Measurements from ENCODE around the gene GCN1.
"Not testable (repeated sequence)": the region's sequence is repeated elsewhere in the genome, so short reads cannot be mapped to it uniquely, and the experiment has no call there.

The GCN1 gene, protein sequence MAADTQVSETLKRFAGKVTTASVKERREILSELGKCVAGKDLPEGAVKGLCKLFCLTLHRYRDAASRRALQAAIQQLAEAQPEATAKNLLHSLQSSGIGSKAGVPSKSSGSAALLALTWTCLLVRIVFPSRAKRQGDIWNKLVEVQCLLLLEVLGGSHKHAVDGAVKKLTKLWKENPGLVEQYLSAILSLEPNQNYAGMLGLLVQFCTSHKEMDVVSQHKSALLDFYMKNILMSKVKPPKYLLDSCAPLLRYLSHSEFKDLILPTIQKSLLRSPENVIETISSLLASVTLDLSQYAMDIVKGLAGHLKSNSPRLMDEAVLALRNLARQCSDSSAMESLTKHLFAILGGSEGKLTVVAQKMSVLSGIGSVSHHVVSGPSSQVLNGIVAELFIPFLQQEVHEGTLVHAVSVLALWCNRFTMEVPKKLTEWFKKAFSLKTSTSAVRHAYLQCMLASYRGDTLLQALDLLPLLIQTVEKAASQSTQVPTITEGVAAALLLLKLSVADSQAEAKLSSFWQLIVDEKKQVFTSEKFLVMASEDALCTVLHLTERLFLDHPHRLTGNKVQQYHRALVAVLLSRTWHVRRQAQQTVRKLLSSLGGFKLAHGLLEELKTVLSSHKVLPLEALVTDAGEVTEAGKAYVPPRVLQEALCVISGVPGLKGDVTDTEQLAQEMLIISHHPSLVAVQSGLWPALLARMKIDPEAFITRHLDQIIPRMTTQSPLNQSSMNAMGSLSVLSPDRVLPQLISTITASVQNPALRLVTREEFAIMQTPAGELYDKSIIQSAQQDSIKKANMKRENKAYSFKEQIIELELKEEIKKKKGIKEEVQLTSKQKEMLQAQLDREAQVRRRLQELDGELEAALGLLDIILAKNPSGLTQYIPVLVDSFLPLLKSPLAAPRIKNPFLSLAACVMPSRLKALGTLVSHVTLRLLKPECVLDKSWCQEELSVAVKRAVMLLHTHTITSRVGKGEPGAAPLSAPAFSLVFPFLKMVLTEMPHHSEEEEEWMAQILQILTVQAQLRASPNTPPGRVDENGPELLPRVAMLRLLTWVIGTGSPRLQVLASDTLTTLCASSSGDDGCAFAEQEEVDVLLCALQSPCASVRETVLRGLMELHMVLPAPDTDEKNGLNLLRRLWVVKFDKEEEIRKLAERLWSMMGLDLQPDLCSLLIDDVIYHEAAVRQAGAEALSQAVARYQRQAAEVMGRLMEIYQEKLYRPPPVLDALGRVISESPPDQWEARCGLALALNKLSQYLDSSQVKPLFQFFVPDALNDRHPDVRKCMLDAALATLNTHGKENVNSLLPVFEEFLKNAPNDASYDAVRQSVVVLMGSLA (N-terminal part only)
- 242 to 494 (median 362) reads per million in 9 experiments for total RNA-seq

DNA sequence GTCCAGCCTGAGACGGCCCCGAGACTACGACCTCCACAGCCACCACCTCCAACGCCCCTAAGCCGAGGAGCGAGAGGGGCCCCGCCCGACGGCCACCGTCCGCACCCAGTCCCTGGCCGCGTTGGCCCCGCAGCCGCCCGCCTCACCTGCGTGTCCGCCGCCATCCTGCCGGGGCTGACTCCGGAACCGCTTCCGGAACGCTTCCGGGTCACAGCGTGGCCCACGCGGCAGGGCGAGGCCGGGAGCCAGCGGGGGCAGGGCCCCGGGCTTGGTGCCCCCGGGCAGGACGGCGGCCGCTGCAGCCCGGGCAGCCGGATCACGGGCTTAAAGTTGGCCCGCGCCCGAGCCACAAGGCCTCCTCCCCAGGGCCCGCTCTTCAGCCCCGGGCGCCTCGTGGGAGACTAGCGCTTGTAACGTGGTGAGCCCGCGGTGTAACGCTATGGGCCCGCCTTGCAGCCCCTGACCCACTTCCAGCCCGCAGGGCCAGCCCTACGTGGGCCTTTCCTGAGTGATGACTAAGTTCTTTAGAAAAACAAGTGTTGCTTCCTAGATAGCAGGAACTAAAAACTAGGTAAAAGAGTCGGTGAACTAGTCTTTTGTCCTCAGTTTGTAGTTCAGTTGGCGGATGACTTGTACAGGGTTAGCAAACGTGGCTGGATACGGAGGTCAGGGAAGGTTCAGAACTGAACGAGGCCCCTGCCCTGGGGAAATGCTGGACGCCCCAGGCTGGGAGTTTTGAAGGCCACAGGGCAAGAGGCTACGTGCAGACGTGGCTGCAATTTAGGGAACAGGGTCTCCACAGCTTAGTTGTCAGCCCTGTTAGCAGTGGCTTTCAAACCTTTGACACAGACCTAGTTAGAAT is at the start of gene GCN1:
TSS of gene GCN1 (minus strand) at position 182 of the 862 bp plus-strand sequence. CDS start at position 164, 18 bp downstream.
- DNase-seq (peak; percentile 86 to 90 (median 88)), ATAC-seq (replicated peaks) (peak; percentile 88)
- H3K27me3 Mint-ChIP-seq: no peaks in the 10 kb centered on the region
- H3K9me3 Mint-ChIP-seq: no peaks in the 10 kb centered on the region
- peak within 1 kb of the TSS; percentile 95 to 96 for H3K27ac Mint-ChIP-seq
- peaks cover 68% of the 10 kb centered on the region for H3K36me3 Mint-ChIP-seq (ENCODE audit: insufficient read depth)
- H3K4me1 Mint-ChIP-seq (ENCODE audit: low read depth in 2 of 2): peaks cover 25 to 31% of the 10 kb centered on the region in 2 donors
- H3K4me3 Mint-ChIP-seq: peak within 1 kb of the TSS; percentile 85 to 87

DNA sequence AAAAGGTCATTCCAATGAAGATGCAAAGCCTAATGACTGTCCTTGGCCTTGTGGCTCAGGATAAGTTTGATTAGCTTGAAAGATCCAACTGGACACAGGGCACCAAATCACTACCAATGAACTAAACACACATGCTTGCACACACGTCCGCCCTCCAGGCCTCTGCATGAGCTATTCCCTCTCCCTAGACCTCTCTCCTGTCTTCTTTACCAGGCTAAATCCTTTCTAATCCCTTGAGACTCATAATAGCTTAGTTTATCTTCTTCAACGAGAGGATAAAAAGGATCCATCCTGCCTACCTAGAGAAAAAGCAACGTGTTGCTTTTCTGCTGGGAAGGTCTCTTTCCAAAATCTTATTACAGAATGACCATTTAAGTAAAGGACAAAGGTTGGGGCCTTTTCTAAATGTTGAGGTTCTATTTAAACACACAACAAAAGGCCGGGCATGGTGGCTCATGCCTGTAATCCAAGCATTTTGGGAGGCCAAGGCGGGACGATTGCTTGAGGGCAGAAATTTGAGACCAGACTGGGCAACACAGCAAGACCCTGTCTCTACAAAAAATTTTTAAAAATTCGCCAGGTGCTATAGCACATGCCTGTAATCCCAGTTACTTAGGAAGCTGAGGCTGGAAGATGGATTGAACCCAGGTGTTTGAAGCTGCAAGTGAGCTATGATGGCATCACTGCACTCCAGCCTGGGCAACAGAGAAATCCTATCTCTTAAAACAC is 48.6 kb upstream of the GCN1 start:
- DNase-seq: no peak
- Mint-ChIP-seq H3K27ac (peak overlapping the region; percentile 44 to 49), H3K27me3 (no peaks in the 10 kb centered on the region), H3K9me3 (no peaks in the 10 kb centered on the region), H3K4me1 (ENCODE audit: low read depth in 2 of 2) (peaks cover 62 to 66% of the 10 kb centered on the region in 2 donors), H3K4me3 (peak overlapping the region; percentile 17 to 44), H3K36me3 (ENCODE audit: insufficient read depth) (peaks cover 35% of the 10 kb centered on the region)
- no peak for ATAC-seq (replicated peaks)

DNA sequence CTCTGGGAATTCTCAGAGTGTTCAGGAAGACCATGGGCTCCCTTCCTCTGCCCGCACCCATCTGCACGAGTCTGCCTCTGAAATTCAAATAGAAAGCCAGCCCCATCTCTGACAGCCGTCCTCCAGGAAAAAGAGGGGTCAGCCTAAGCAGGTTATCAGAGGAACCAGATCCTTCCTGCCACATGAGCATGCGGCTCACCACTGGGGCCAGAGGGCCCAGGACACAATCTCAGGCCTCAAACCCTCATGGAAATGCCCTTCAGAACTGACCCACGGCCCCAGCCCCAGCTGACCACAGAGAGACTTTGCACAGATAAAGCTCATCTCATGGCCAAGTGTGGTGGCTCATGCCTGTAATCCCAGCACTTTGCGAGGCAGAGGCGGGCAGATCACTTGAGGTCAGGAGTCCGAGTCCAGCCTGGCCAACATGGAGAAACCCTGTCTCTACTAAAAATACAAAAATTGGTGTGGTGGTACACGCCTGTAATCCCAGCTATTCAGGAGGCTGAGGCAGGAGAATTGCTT is 47.8 kb upstream of the GCN1 start:
- Mint-ChIP-seq H3K4me3 (peak overlapping the region in 1 of 2 donors; percentile 50), H3K9me3 (no peaks in the 10 kb centered on the region), H3K36me3 (ENCODE audit: insufficient read depth) (peaks cover 38% of the 10 kb centered on the region), H3K27me3 (no peaks in the 10 kb centered on the region), H3K4me1 (ENCODE audit: low read depth in 2 of 2) (peaks cover 62 to 65% of the 10 kb centered on the region in 2 donors), H3K27ac (peak overlapping the region in 1 of 2 donors; percentile 41)
- no peak for ATAC-seq (replicated peaks)
- no peak for DNase-seq

DNA sequence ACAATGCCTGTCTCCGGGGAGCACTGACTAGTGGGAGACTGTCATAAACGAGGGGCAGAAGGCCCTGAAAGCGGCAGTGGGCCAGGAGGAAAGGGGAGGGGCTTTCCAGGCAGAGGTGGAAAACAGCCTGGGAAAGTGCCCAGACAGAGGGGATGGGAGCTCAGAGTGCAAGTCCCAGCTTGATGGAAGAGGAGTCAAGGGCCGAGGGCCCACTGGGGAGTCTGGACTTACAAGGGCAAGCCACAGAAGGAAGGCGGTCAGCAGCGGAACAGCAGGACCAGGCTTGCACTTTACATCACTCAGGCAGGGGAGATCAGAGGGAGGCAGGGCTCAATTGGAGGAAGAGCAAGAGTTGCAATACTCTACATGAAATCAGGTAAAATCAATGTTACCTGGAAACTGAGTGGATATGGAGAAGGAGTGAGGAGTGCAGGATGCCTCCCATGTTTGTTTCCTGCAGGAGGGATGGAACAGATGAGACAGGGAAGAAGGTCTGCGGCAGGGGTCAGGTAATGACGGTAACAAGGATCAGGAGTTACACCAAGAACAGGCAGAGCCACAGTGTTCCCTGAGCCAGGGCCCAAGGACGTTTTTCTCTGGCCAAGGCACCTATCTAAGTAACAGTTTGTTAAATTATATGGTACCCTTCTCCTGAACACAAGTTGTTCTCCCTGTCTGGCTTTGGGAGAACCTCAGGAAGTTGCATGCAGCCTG is 47.2 kb upstream of the GCN1 start:
- peaks cover 58 to 66% of the 10 kb centered on the region in 2 donors for H3K4me1 Mint-ChIP-seq (ENCODE audit: low read depth in 2 of 2)
- peaks cover 39% of the 10 kb centered on the region for H3K36me3 Mint-ChIP-seq (ENCODE audit: insufficient read depth)
- ATAC-seq (replicated peaks) (no peak), DNase-seq (no peak)
- peak overlapping the region; percentile 4 to 59 for H3K27ac Mint-ChIP-seq
- H3K27me3 Mint-ChIP-seq: no peaks in the 10 kb centered on the region
- H3K9me3 Mint-ChIP-seq: no peaks in the 10 kb centered on the region
- H3K4me3 Mint-ChIP-seq: peak overlapping the region; percentile 41 to 50

DNA sequence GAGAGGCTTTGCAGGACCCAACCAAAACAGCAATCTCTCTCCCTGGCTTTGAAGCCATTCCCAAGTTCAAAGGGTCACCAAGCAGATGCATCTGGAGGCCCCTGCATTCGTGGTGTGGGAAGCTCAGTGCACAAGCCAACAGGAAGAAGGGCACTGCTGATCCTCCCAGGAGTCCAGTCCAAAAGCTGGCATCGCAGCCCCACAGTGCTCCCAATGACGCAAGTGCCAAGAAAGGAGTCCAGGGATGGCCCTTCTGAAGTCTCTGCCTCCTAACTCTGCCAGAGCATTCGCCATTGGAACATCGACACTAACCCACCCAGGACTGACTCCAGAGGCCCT is 45.9 kb upstream of the GCN1 start:
- H3K4me1 Mint-ChIP-seq (ENCODE audit: low read depth in 2 of 2): peaks cover 62 to 75% of the 10 kb centered on the region in 2 donors
- H3K36me3 Mint-ChIP-seq (ENCODE audit: insufficient read depth): peaks cover 35% of the 10 kb centered on the region
- DNase-seq (no peak), ATAC-seq (replicated peaks) (no peak)
- no peaks in the 10 kb centered on the region for H3K9me3 Mint-ChIP-seq
- H3K27ac Mint-ChIP-seq: peak overlapping the region; percentile 59 to 79
- peak overlapping the region; percentile 41 to 44 for H3K4me3 Mint-ChIP-seq
- no peaks in the 10 kb centered on the region for H3K27me3 Mint-ChIP-seq

DNA sequence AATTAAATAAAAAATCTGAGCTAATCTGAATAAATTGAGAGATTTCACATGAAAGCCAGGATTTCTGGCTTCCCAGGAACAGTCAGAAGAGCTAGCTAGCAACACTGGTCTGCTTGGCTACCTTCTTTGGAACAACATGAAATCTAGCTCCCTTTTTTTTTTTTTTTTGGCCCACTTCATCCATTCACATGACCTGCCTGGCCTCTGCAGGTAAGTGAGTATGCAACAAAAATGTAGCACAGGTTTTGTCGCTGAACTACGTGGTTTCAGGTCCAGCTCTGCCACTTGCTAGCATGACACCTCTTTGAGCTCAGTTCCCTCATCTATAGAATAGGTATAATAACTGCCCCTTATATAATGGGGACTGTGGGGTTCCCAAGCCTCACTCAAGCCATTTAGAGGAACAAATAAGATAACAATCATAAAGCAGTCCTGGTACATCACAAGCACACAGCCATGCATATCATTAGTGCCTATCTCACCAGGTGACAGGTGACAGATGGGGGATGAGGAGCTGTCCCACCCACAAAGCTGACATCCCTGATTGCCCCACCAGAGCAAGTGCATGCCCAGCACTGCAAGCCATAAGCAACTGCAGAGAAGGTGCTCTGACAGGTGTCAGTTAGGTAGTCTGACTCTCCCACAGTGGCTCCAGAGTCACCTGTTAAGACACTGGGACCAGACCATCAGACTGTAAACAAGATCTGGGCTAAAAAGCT is 45.4 kb upstream of the GCN1 start:
- H3K4me1 Mint-ChIP-seq (ENCODE audit: low read depth in 2 of 2): peaks cover 64 to 75% of the 10 kb centered on the region in 2 donors
- peaks cover 36% of the 10 kb centered on the region for H3K36me3 Mint-ChIP-seq (ENCODE audit: insufficient read depth)
- H3K27ac Mint-ChIP-seq: peak overlapping the region; percentile 59 to 79
- DNase-seq (no peak), ATAC-seq (replicated peaks) (no peak)
- H3K4me3 Mint-ChIP-seq: peak overlapping the region; percentile 41 to 44
- H3K9me3 Mint-ChIP-seq: no peaks in the 10 kb centered on the region
- H3K27me3 Mint-ChIP-seq: no peaks in the 10 kb centered on the region

DNA sequence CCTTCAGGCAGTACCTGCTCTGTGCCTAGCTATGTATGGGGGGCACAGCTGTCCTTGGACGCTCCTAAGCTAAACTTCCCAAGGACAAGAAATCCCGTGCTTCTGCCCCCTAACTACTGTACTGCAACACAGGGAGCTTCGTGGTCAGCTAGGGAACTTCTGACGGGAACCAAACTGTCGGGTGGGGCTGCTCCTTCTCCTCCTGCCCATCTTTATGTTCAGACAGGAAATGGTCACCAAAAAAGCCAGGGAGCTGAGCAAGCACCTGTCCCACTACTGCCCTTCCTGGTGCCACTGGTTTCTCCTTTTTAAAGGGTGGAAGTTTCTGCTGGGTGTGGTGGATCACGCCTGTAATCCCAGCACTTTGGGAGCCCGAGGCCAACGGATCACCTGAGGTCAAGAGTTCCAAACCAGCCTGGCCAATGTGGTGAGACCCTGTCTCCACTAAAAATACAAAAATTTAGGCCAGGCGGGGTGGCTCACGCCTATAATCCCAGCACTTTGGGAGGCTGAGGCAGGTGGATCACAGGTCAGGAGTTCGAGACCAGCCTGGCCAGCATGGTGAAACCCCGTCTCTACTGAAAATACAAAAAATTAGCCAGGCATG is 44.4 kb upstream of the GCN1 start:
- Mint-ChIP-seq H3K27me3 (no peaks in the 10 kb centered on the region), H3K27ac (no peak overlapping the region), H3K4me1 (ENCODE audit: low read depth in 2 of 2) (peaks cover 68 to 81% of the 10 kb centered on the region in 2 donors), H3K36me3 (ENCODE audit: insufficient read depth) (peaks cover 40% of the 10 kb centered on the region), H3K4me3 (peak overlapping the region in 1 of 2 donors; percentile 65), H3K9me3 (no peaks in the 10 kb centered on the region)
- no peak for ATAC-seq (replicated peaks)
- no peak for DNase-seq

DNA sequence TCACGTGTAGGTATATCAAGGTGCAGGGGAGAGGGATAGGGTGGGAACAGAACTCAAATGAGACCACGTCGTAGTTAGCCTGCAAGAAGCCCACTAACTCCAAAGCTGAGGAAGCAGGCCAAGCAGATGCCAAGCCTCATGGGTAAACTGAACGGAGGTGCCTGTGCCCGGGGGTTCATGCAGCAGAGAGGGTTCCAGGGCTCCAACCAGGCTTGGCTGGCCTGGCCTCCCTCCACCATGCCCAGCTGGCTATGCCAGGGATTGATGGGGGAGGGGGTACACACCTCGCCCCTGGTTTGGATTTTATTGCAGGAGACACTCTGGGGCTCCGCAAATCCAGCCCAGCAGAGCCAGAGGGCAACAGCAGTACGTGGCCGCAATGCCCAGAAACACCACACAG is 43.7 kb upstream of the GCN1 start:
- Mint-ChIP-seq H3K4me3 (peak overlapping the region; percentile 51 to 65), H3K27ac (peak overlapping the region in 1 of 2 donors; percentile 32)

DNA sequence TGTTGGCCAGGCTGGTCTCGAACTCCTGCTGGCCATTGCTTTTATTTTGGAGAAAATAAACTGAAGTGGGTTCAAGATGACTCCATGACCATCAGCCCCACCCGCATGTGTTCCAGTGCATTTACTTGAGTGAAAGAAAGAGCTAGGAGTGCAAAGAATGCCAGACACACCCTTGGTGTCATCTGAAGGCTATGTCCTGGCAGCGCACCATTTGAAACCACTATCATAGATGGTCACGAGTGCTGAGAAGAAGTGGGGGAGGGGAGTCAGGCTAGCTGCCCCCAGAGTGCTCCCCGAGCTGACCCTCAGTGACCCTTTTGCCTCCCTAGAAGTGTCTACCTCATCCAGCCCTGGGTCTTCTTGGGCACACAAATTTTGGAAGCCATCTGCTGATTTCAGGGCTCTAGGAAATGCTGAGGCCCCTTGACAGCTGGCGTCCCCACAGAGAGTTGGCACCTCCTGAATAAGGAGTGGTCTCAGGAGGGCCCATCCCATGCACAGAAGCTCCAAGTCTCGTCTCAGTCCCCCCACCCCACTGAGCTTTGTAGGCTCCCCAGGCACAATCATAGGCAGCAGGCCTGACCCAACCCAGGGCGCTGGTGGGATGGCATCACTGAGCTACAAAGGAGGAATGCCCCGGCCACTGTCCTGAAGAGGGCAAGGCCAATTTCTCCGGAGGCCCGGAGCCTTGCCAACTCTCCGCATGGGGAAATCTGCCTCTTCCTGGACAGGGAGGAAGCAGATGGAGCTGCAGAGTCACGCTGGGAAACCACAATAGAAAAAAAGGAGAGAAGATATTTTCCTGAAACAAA is 43.1 kb upstream of the GCN1 start:
- Mint-ChIP-seq H3K36me3 (ENCODE audit: insufficient read depth) (peaks cover 41% of the 10 kb centered on the region), H3K27ac (peak overlapping the region; percentile 19 to 32), H3K4me1 (ENCODE audit: low read depth in 2 of 2) (peaks cover 71 to 81% of the 10 kb centered on the region in 2 donors), H3K27me3 (no peaks in the 10 kb centered on the region), H3K4me3 (peak overlapping the region; percentile 51 to 65), H3K9me3 (no peaks in the 10 kb centered on the region)
- DNase-seq (no peak), ATAC-seq (replicated peaks) (no peak)

More for the DNA sequence above, 43.7 kb upstream of the GCN1 start:
- ATAC-seq (replicated peaks) (no peak), DNase-seq (no peak)
- Mint-ChIP-seq H3K4me1 (ENCODE audit: low read depth in 2 of 2) (peaks cover 71 to 81% of the 10 kb centered on the region in 2 donors), H3K27me3 (no peaks in the 10 kb centered on the region), H3K36me3 (ENCODE audit: insufficient read depth) (peaks cover 40% of the 10 kb centered on the region), H3K9me3 (no peaks in the 10 kb centered on the region)

DNA sequence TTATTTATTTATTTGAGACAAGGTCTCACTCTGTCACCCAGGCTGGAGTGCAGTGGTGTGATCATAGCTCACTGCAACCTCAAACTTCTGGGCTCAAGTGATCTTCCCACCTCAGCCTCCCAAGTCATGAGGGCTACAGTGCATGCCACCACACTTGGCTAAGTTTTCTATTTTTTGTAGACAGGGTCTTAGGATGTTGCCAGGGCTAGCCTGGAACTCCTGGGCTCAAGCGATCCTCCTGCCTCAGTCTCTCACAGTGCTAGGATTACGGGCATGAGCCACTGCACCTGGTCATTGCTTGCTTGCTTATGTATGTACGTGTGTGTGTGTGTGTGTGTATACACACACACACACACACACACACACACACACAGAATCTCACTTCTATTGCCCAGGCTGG is 42.3 kb upstream of the GCN1 start:
- DNase-seq; H3K27me3 Mint-ChIP-seq; ATAC-seq (replicated peaks); H3K9me3 Mint-ChIP-seq: not testable (repeated sequence)
- Mint-ChIP-seq H3K36me3 (ENCODE audit: insufficient read depth) (peaks cover 40% of the 10 kb centered on the region), H3K4me1 (ENCODE audit: low read depth in 2 of 2) (peaks cover 78 to 82% of the 10 kb centered on the region in 2 donors), H3K4me3 (peak overlapping the region; percentile 57 to 65), H3K27ac (peak overlapping the region in 1 of 2 donors; percentile 19)
